HG03064 (cell line): ENCODE results near the gene TBATA.

ENCODE experiments used
- ATAC-seq: cut with Tn5 transposase; IDR thresholded peaks from one replicate; pipeline ENCODE4 v1.9.1; 2021; ENCODE audit warnings: low read depth; ENCODE audit not compliant: unreplicated experiment

The TBATA gene

DNA sequence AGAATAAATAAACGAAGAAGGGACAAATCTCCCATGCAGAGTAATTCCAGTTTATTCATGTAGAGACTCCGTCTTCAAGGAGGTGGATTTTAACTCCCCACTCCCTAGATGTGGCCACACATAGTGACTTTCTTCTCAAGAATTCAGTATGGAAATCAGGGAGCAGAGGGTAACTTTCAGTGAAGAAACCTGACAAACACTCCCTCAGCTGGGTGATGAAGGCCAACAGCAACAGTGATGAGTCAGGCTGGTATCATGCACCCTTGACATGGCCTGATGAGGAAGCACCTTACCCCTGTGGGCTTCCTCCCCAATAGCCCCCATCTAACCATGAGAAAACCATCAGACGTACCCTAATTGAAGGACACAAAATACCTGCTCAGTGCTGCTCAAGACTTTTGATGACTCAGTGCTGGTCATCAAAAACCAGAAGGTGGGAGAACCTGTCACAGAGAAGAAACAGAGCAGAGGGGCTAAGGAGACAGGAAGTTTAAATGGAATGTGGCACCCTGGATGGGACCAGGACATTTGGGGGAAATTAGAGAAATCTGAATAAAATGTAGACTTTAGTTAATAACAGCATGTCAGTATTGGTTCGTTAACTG is 62.3 kb downstream of the TBATA start:
- no peak for ATAC-seq
